T-helper 17 cell (primary cell): ENCODE data around the gene ATP5PB. TPM values are rescaled to one million over a fixed set of nuclear protein-coding genes. Genes with fewer than 3 reads are reported as not detected.

Experiments
- ATAC-seq: fragments of 150-1000 bp; cut with Tn5 transposase; 2 replicates; pipeline ENCODE4 v1.10.0; 2021; ENCODE audit warnings: mild to moderate bottlenecking, moderate library complexity
- DNase-seq, 3 donors: peaks; one replicate each; pipeline versions ENCODE4 v3.0.0 to v3.0.0-alpha.2; 2020 to 2021
- H3K9me3 ChIP-seq: one replicate; pipeline ENCODE4 v1.7.0; 2013; ENCODE audit warnings: low read length, mild to moderate bottlenecking; ENCODE audit not compliant: control insufficient read depth, poor library complexity, severe bottlenecking
- H3K27ac Mint-ChIP-seq: one replicate; pipeline ENCODE4 v1.8.0; 2022; ENCODE audit warnings: mild to moderate bottlenecking, moderate library complexity, mixed read lengths
- H3K27me3 Mint-ChIP-seq: one replicate; pipeline ENCODE4 v1.8.0; 2022; ENCODE audit warnings: mixed read lengths
- H3K36me3 Mint-ChIP-seq: one replicate; pipeline ENCODE4 v1.8.0; 2022; ENCODE audit warnings: low read depth, mixed read lengths
- H3K4me1 Mint-ChIP-seq: one replicate; pipeline ENCODE4 v1.8.0; 2022; ENCODE audit warnings: mild to moderate bottlenecking, mixed read lengths
- H3K4me3 Mint-ChIP-seq: one replicate; pipeline ENCODE4 v1.8.0; 2022; ENCODE audit warnings: mild to moderate bottlenecking, moderate library complexity, mixed read lengths
- total RNA-seq, 4 donors: library from RNA in 2 of 4; stranded (reverse) in 2 of 4; gene quantifications; one replicate each; pipeline ENCODE4 v1.2.3 and lab custom pipeline; 2022 to 2026

Gene ATP5PB
- total RNA-seq, 2 donors from 2014 or later, result 86.1 to 101 TPM

- ATAC-seq (no peak), DNase-seq (no peak)
- peaks cover 67% of the 10 kb centered on the region for H3K4me1 Mint-ChIP-seq
- peak overlapping the region; percentile 100 for H3K27ac Mint-ChIP-seq
- H3K4me3 Mint-ChIP-seq, result no peak overlapping the region
- H3K27me3 Mint-ChIP-seq, result no peaks in the 10 kb centered on the region
- H3K9me3 ChIP-seq, result no peaks in the 10 kb centered on the region
- H3K36me3 Mint-ChIP-seq, result peaks cover 16% of the 10 kb centered on the region
These were observed 3.3 kb downstream of the ATP5PB start for GRCh38 chr1:111452581-111452980.

GRCh38 chr1:111453706-111454105, 4.4 kb downstream of the ATP5PB start:
- no peak for ATAC-seq
- peaks cover 59% of the 10 kb centered on the region for H3K4me1 Mint-ChIP-seq
- H3K4me3 Mint-ChIP-seq, result no peak overlapping the region

GRCh38 chr1:111454859-111455641, 5.8 kb downstream of the ATP5PB start:
- Mint-ChIP-seq H3K4me1 (peaks cover 51% of the 10 kb centered on the region), H3K4me3 (no peak overlapping the region), H3K27ac (peak overlapping the region; percentile 49), H3K36me3 (peaks cover 11% of the 10 kb centered on the region), H3K27me3 (no peaks in the 10 kb centered on the region)
- no peaks in the 10 kb centered on the region for H3K9me3 ChIP-seq
- ATAC-seq, result no peak
- DNase-seq, result no peak

More at GRCh38 chr1:111453706-111454105, 4.4 kb downstream of the ATP5PB start:
- Mint-ChIP-seq H3K27ac (no peak overlapping the region), H3K27me3 (no peaks in the 10 kb centered on the region), H3K36me3 (peaks cover 16% of the 10 kb centered on the region)
- DNase-seq, result no peak
- H3K9me3 ChIP-seq, result no peaks in the 10 kb centered on the region

DNA sequence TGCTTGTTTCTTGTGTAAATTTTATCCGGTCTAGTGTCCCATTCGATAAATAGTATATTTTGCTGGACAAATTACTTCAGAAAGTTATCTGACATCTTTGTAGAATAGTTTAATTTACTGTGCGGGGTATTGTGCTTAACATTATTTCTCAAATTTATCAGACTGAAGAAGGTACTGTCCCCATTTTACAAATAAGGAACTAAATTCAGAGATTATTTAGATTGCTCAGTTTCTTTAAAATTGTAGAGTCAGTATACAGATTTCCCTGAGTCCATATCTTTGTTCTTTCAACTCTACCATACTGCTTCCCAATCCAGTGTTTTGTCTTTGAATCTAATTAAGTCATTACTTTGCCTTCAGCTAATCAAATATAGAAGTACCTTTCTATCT, 6.4 kb downstream of the ATP5PB start:
- peak overlapping the region; percentile 49 for H3K27ac Mint-ChIP-seq
- H3K27me3 Mint-ChIP-seq, result no peaks in the 10 kb centered on the region
- DNase-seq (no peak), ATAC-seq (no peak)
- H3K9me3 ChIP-seq, result no peaks in the 10 kb centered on the region
- peak overlapping the region; percentile 31 for H3K4me3 Mint-ChIP-seq
- H3K4me1 Mint-ChIP-seq, result peaks cover 47% of the 10 kb centered on the region
- H3K36me3 Mint-ChIP-seq, result peaks cover 11% of the 10 kb centered on the region

- peaks cover 25% of the 10 kb centered on the region for H3K4me1 Mint-ChIP-seq
- no peak overlapping the region for H3K27ac Mint-ChIP-seq
- peaks cover 16% of the 10 kb centered on the region for H3K36me3 Mint-ChIP-seq
- H3K9me3 ChIP-seq, result no peaks in the 10 kb centered on the region
- DNase-seq (no peak), ATAC-seq (no peak)
- no peak overlapping the region for H3K4me3 Mint-ChIP-seq
- no peaks in the 10 kb centered on the region for H3K27me3 Mint-ChIP-seq
These were observed 12.5 kb downstream of the ATP5PB start for GRCh38 chr1:111461765-111462164.

DNA sequence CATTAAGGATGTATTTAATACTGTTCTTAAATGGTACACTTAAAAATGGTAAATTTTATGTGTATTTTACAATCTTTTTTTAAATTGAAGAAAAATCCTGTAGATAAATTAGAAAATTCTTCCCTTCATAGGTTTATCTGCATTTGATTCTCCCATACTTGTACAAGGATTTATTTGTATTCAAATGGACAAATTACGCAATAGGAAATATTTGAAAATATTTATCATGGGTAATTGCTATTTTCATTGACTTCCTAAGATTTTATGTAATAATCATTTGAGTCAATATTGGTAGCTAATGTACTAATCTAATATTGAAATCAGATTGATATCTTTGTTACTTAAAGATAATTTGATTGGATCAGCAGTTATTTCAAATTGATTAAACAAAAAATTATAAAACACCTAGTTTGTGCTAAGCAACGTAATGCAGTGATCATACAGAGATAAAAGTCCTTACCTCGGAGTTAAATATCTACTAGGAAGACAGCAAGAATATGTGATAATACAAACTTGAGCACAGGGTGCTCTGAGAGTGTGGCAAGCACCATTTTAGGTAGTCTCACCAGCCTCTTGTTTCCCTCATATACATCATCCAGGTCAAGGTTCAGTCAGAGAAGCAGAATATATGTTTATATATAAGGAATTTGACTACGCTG, 13.2 kb downstream of the ATP5PB start:
- H3K9me3 ChIP-seq, result no peaks in the 10 kb centered on the region
- H3K27me3 Mint-ChIP-seq, result no peaks in the 10 kb centered on the region
- no peak overlapping the region for H3K27ac Mint-ChIP-seq
- H3K4me3 Mint-ChIP-seq, result no peak overlapping the region
- peaks cover 22% of the 10 kb centered on the region for H3K4me1 Mint-ChIP-seq
- ATAC-seq, result no peak
- H3K36me3 Mint-ChIP-seq, result peaks cover 15% of the 10 kb centered on the region
- DNase-seq, result no peak

DNA sequence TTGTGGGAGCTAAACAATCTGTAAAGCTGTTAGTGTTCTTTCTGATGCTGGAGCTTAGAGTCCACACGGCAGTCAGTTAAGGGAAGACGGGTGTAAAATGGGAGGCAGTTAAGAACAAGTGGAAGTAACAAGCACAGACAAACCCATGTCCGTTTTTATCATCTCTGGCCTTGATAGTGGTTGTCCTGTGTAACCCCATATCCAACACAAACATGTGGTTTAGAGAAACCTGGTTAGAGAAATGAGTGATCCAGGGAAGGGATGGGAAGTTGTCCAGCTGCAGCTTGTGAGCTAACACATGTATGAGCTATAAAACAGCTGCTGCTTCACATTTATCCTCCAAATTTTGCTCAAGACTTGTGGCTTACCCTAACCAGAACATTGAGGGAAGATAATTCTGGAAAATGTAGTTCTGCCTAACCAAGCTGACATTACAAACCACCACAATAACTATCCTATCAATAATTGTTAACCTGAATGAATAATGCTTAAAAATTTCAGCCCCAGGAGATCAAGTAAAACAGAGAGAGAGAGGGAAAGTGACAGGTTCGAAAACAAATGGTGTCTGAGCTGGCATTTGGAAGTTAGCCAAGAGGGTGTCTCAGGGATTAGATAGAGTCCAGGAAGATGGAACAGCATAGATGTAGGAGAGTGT, 13.9 kb downstream of the ATP5PB start:
- no peaks in the 10 kb centered on the region for H3K9me3 ChIP-seq
- DNase-seq (no peak), ATAC-seq (no peak)
- Mint-ChIP-seq H3K4me1 (peaks cover 20% of the 10 kb centered on the region), H3K36me3 (peaks cover 15% of the 10 kb centered on the region), H3K27ac (peak overlapping the region; percentile 51), H3K27me3 (no peaks in the 10 kb centered on the region), H3K4me3 (no peak overlapping the region)

DNA sequence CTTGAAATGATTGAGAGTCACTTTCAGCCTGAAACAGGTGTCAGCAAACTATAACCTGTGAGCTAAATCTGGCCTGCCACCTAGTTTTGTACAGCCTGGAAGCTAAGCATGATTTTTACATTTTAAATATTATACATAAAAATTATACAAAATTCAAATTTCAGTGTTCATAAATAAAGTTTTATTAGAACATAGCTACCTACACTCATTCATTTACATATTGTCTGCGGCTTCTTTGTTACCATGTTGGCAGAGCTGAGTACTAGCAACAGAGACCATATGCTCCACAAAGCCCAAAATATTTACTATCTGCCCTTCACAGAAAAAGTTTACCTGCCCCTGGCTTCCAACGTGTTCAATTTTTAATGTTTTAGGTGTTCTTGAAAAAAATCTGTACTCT, 16.5 kb downstream of the ATP5PB start:
- no peak overlapping the region for H3K4me3 Mint-ChIP-seq
- no peak overlapping the region for H3K27ac Mint-ChIP-seq
- H3K27me3 Mint-ChIP-seq, result no peaks in the 10 kb centered on the region
- ATAC-seq (no peak), DNase-seq (no peak)
- peaks cover 15% of the 10 kb centered on the region for H3K36me3 Mint-ChIP-seq
- H3K4me1 Mint-ChIP-seq, result peaks cover 18% of the 10 kb centered on the region
- H3K9me3 ChIP-seq, result no peaks in the 10 kb centered on the region

GRCh38 chr1:111466480-111466879, 17.2 kb downstream of the ATP5PB start:
- H3K9me3 ChIP-seq, result no peaks in the 10 kb centered on the region
- ATAC-seq (no peak), DNase-seq (no peak)
- Mint-ChIP-seq H3K27ac (peak overlapping the region; percentile 9), H3K36me3 (peaks cover 15% of the 10 kb centered on the region), H3K27me3 (no peaks in the 10 kb centered on the region), H3K4me3 (no peak overlapping the region), H3K4me1 (peaks cover 18% of the 10 kb centered on the region)

DNA sequence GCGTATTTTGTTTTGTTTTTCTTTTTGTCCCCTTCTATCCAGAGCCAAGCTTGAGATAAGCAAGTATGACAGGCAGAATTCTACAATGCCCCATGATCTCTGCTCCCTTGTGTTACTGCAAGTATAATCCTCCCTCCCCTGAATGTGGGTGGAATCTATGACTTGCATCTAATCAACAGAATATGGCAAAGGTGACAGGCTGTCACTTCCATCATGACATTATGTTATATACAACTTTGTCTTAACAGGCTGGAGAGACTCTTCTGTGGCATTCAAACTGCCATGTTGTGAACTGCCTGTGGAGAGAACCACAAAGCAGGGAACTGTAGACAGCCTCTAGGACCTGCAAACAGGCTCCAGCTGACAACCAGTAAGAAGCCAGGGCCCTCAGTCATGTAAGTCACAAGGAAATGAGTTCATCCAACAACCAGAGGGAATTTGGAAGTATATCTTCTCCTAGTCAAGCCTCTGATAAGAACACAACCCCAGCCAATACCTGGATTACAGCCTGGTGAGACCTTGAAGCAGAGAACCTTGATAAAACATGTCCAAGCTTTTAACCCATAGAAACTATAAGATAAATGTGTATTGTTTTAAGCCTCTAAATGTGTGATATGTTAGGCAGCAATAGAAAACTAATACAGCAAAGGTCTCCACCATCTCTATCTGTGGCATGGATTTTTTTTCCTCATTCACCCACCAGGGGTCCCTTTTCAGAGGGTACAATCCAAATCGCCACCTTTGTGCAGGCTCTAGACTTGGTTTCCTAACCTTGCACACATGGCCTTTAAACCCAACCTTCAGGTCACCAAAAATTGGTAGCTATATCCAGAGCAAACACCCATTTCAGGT, 18.8 kb downstream of the ATP5PB start:
- Mint-ChIP-seq H3K27me3 (no peaks in the 10 kb centered on the region), H3K27ac (peak overlapping the region; percentile 14), H3K4me1 (peaks cover 21% of the 10 kb centered on the region), H3K36me3 (peaks cover 13% of the 10 kb centered on the region), H3K4me3 (no peak overlapping the region)
- no peaks in the 10 kb centered on the region for H3K9me3 ChIP-seq
- no peak for ATAC-seq
- no peak for DNase-seq

GRCh38 chr1:111468717-111469100, 19.4 kb downstream of the ATP5PB start:
- no peaks in the 10 kb centered on the region for H3K9me3 ChIP-seq
- ATAC-seq, result no peak
- DNase-seq, result no peak
- H3K27me3 Mint-ChIP-seq, result no peaks in the 10 kb centered on the region
- peaks cover 18% of the 10 kb centered on the region for H3K4me1 Mint-ChIP-seq
- peak overlapping the region; percentile 14 for H3K27ac Mint-ChIP-seq
- peaks cover 11% of the 10 kb centered on the region for H3K36me3 Mint-ChIP-seq
- no peak overlapping the region for H3K4me3 Mint-ChIP-seq

- Mint-ChIP-seq H3K36me3 (peaks cover 8% of the 10 kb centered on the region), H3K4me3 (no peak overlapping the region), H3K27me3 (no peaks in the 10 kb centered on the region), H3K27ac (no peak overlapping the region), H3K4me1 (peaks cover 14% of the 10 kb centered on the region)
- H3K9me3 ChIP-seq, result no peaks in the 10 kb centered on the region
- ATAC-seq (no peak), DNase-seq (no peak)
These were observed 20.3 kb downstream of the ATP5PB start for GRCh38 chr1:111469539-111469938.

DNA sequence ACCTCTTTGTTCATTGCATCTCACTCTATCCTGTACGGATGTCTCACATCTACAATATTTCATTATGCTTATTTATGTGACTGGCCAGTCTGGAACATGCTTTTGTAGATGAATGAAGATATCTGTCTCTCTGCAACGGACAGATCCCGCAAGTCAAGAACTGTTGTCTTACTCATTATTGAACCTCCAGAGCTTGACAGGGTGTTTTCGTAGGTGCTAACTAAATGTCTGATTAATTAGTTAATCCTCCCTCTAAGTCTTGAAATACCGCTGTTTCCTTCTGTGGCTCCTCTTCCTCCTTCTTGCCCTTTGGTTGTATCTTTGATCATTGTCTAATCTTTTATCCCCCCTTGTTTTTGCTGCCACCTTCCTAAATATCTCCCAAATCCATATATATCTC, 21.3 kb downstream of the ATP5PB start:
- Mint-ChIP-seq H3K4me1 (peaks cover 10% of the 10 kb centered on the region), H3K27ac (no peak overlapping the region), H3K4me3 (no peak overlapping the region), H3K27me3 (no peaks in the 10 kb centered on the region), H3K36me3 (peaks cover 5% of the 10 kb centered on the region)
- no peak for DNase-seq
- H3K9me3 ChIP-seq, result no peaks in the 10 kb centered on the region
- peak; percentile 24 for ATAC-seq
